Erythroblast (primary cell): Measurements from ENCODE around the gene P2RY1.

Experiments
- GATA1 ChIP-seq: IDR thresholded peaks from 2 replicates; pipeline ENCODE4 v1.6.1; 2011; ENCODE audit warnings: low read depth, mild to moderate bottlenecking, control low read depth, low read length, moderate library complexity
- POLR2A ChIP-seq: IDR thresholded peaks from 2 replicates; pipeline ENCODE4 v1.6.1; 2011; ENCODE audit warnings: mild to moderate bottlenecking, low read length

GRCh38 chr3:152858170-152858800 lies 23.4 kb downstream of the P2RY1 start:
- no peak for TF ChIP-seq POLR2A
- TF ChIP-seq GATA1: no peak
